ENCODE measurements around the gene C16orf92. TPM values are rescaled to one million over a fixed set of nuclear protein-coding genes. Genes with fewer than 3 reads are reported as not detected.

The C16orf92 gene
- polyA plus RNA-seq, 1 donor from 2014 or later = not detected

- Histone ChIP-seq H3F3A (ENCODE audit: insufficient read depth, low read length, poor library complexity, severe bottlenecking) (no peaks in the 10 kb centered on the region), H3K9me3 (ENCODE audit: low read length) (no peaks in the 10 kb centered on the region), H3K9ac (ENCODE audit: low read length) (peak overlapping the region; percentile 98), H3K4me3 (ENCODE audit: low read length) (peak overlapping the region; percentile 99), H3K36me3 (ENCODE audit: insufficient read depth, low read length) (no peaks in the 10 kb centered on the region), H3K27me3 (ENCODE audit: insufficient read depth, low read depth, low read length) (no peaks in the 10 kb centered on the region), H2AFZ (ENCODE audit: low read depth, low read length) (no peak overlapping the region), H4K20me1 (ENCODE audit: insufficient read depth) (peaks cover 12% of the 10 kb centered on the region), H3K9me2 (ENCODE audit: insufficient read depth, low read length) (no peaks in the 10 kb centered on the region), H3K27ac (ENCODE audit: low read length) (peak overlapping the region; percentile 2), H3K4me2 (ENCODE audit: low read length) (peak overlapping the region; percentile 92), H3K79me2 (replicated peaks; ENCODE audit: insufficient read depth, low read length) (peaks cover 41% of the 10 kb centered on the region)
- TF ChIP-seq SMC3 (conservative IDR thresholded peaks at IDR 0.05; ENCODE audit: poor library complexity) = no peak
- TF ChIP-seq POLR2AphosphoS5 (IDR thresholded peaks at IDR 0.05) = no peak
- TF ChIP-seq EZH2 (IDR thresholded peaks at IDR 0.05; ENCODE audit: borderline replicate concordance, insufficient read depth, low read length, poor library complexity, severe bottlenecking) = no peak
- TF ChIP-seq MXI1 (conservative IDR thresholded peaks at IDR 0.05; ENCODE audit: poor library complexity, severe bottlenecking) = no peak
- TF ChIP-seq EP300 (conservative IDR thresholded peaks at IDR 0.05; ENCODE audit: poor library complexity, severe bottlenecking) = no peak
- no peak for TF ChIP-seq CTCF (IDR thresholded peaks at IDR 0.05; ENCODE audit: poor library complexity, severe bottlenecking)
- TF ChIP-seq RAD21 (conservative IDR thresholded peaks at IDR 0.05) = no peak
- no peak for TF ChIP-seq TAF1 (IDR thresholded peaks at IDR 0.05; ENCODE audit: low read depth)
- TF ChIP-seq, protein P1, sequence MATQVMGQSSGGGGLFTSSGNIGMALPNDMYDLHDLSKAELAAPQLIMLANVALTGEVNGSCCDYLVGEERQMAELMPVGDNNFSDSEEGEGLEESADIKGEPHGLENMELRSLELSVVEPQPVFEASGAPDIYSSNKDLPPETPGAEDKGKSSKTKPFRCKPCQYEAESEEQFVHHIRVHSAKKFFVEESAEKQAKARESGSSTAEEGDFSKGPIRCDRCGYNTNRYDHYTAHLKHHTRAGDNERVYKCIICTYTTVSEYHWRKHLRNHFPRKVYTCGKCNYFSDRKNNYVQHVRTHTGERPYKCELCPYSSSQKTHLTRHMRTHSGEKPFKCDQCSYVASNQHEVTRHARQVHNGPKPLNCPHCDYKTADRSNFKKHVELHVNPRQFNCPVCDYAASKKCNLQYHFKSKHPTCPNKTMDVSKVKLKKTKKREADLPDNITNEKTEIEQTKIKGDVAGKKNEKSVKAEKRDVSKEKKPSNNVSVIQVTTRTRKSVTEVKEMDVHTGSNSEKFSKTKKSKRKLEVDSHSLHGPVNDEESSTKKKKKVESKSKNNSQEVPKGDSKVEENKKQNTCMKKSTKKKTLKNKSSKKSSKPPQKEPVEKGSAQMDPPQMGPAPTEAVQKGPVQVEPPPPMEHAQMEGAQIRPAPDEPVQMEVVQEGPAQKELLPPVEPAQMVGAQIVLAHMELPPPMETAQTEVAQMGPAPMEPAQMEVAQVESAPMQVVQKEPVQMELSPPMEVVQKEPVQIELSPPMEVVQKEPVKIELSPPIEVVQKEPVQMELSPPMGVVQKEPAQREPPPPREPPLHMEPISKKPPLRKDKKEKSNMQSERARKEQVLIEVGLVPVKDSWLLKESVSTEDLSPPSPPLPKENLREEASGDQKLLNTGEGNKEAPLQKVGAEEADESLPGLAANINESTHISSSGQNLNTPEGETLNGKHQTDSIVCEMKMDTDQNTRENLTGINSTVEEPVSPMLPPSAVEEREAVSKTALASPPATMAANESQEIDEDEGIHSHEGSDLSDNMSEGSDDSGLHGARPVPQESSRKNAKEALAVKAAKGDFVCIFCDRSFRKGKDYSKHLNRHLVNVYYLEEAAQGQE (IDR thresholded peaks at IDR 0.05; ENCODE audit: borderline replicate concordance) = no peak
Observed at GRCh38 chr16:29975811-29976511, 47.0 kb upstream of the C16orf92 start.

DNA sequence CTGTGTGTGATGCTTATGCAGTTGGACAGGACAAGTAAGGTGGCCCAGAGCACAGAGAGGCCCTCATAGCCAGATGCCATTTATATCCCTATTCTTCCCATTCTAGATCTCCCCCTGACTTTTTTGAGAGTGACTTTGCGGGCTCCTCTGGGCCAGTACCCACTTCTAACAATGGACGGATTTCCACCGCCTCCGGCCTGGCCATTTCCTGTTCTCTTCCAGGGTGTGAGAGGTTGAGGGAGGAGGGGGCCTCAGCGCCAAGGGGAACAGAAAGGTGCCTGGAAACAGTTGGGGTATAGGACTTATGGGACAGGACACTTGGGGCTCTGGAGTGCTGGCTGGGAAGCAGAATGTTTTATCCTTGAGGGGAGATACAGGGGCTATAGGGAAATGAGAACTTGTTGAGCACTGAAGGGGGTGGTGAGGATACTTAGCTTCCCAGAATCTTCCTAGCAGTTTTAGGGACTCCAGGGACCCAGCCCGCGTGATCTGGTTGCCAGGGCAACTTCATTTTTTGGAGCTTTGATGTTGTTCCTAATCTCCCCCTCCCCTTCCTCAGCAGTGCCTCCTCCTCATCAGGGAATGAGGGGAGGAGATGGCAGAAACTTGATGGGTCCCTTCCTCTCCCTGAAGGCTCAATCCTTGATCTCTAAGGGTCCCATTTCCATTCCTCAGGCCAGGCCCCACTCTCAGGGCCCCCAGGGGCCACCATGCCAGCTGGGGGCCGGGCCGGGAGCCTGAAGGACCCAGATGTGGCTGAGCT lies 45.8 kb upstream of the C16orf92 start:
- Histone ChIP-seq H3K4me3 (ENCODE audit: low read length) (peak overlapping the region; percentile 99), H3K27ac (ENCODE audit: low read length) (no peak overlapping the region), H3K4me2 (ENCODE audit: low read length) (no peak overlapping the region), H3K9ac (ENCODE audit: low read length) (peak overlapping the region; percentile 98), H3K36me3 (ENCODE audit: insufficient read depth, low read length) (no peaks in the 10 kb centered on the region), H3K9me3 (ENCODE audit: low read length) (no peaks in the 10 kb centered on the region), H3F3A (ENCODE audit: insufficient read depth, low read length, poor library complexity, severe bottlenecking) (no peaks in the 10 kb centered on the region), H4K20me1 (ENCODE audit: insufficient read depth) (peaks cover 12% of the 10 kb centered on the region), H2AFZ (ENCODE audit: low read depth, low read length) (no peak overlapping the region), H3K9me2 (ENCODE audit: insufficient read depth, low read length) (no peaks in the 10 kb centered on the region), H3K79me2 (replicated peaks; ENCODE audit: insufficient read depth, low read length) (peaks cover 41% of the 10 kb centered on the region), H3K27me3 (ENCODE audit: insufficient read depth, low read depth, low read length) (no peaks in the 10 kb centered on the region)
- TF ChIP-seq EP300 (conservative IDR thresholded peaks at IDR 0.05; ENCODE audit: poor library complexity, severe bottlenecking) (no peak), CTCF (IDR thresholded peaks at IDR 0.05; ENCODE audit: poor library complexity, severe bottlenecking) (no peak), MXI1 (conservative IDR thresholded peaks at IDR 0.05; ENCODE audit: poor library complexity, severe bottlenecking) (no peak), SMC3 (conservative IDR thresholded peaks at IDR 0.05; ENCODE audit: poor library complexity) (no peak), EZH2 (IDR thresholded peaks at IDR 0.05; ENCODE audit: borderline replicate concordance, insufficient read depth, low read length, poor library complexity, severe bottlenecking) (no peak), POLR2AphosphoS5 (IDR thresholded peaks at IDR 0.05) (no peak)
- TF ChIP-seq, protein P1 (IDR thresholded peaks at IDR 0.05; ENCODE audit: borderline replicate concordance) = no peak
